HG03520 (cell line): ENCODE measurements around the gene ASTN2.
A peak's percentile ranks its signal among the peaks of the same experiment; 100 is the strongest.

Experiments
- ATAC-seq: cut with Tn5 transposase; IDR thresholded peaks from one replicate; pipeline ENCODE4 v1.9.1; 2021; ENCODE audit warnings: mild to moderate bottlenecking, moderate library complexity; ENCODE audit not compliant: unreplicated experiment

Gene ASTN2

DNA sequence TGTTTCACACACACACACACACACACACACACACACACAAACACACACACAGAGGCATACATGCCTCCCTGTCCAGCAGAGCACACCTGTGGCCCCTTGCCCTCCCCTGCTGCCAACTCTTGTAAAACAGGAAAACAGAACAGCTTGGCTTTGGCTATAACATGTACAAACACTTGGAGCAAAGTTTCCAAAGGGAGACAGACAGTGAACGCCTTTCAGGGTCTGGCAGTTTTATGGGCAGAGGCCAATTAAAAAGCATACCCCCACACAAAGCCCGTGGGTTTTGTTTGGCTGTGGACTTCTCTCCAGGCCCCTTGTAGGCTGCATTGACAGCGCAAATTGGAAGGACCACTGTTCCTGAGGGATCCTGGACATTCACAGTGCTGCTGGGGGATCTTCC lies 995.7 kb downstream of the ASTN2 start:
- ATAC-seq, result no peak

DNA sequence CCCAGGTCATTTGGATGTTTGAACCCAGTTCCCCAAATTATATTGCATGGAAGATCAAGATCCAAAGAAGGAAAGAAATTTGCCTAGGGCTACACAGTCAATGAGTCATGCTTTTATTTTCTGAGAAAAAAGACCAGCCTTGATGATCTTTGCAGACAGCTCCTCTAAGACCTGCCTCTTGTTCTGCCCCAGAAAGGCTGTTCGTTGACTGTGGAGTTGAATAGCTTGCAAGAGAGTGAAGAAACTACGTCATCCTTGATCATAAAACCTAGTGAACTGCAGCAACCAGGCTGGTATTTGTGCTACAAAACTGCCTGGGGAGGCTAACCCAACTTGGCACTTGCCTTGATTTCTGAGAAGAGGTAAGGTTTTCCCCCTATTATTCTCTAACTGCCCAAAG lies 997.4 kb downstream of the ASTN2 start:
- ATAC-seq, result no peak

DNA sequence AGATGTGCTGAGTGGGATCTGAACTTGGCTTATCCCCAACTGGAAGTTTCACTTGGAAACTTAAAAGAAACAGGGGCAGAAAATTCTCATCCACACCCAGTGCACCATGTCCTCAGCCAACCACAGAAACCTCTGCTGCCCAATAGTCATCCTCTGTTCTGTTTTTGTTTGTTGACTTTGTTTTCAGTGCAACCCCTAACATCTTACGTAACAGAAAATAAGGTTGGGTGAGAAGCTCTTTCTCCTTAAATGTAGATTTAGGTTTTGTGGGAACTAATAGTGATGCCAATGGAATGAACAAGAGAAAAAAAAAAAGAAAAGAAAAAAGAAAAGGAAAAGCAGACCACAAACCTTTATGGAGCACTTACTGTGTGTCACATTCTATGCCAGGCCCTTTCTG lies 998.4 kb downstream of the ASTN2 start:
- no peak for ATAC-seq

DNA sequence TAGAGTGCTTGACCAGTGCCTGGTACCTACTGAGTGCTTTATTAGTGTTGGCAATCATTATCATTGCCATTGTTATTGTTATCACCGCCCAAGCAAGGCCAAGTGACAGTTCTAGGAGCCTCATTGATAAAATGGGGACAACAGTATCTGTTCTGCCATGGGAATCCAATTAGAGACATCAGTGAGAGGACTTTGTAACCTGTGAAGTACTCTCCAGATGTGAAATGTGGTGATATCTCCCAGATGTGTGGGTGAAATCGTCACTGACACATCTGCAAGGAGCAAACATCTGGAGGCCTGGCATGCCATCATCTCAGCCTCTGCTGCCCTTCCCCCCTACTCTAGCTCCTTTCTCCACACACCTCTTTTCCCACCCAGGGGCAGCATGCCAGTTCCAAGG lies 1000.5 kb downstream of the ASTN2 start:
- ATAC-seq, result no peak

DNA sequence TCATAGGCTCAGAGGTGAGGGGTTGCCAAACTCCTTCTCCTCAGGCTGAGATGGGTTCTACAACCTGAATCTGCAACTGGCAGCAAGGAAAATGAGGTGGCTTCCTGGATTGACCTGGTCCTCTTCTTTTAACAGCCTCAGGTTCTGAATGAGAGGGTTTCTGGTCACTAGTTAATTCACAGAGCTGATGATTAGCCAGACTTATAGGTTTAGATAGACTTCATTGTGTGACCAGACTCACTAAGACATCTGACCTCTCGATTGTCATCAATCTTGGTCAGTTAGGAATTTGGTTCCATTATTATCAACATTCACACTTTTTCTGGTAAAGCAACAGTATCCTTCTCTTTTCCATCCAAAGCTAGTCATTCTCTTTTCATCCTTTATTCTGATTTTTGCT lies 1003.4 kb downstream of the ASTN2 start:
- no peak for ATAC-seq

DNA sequence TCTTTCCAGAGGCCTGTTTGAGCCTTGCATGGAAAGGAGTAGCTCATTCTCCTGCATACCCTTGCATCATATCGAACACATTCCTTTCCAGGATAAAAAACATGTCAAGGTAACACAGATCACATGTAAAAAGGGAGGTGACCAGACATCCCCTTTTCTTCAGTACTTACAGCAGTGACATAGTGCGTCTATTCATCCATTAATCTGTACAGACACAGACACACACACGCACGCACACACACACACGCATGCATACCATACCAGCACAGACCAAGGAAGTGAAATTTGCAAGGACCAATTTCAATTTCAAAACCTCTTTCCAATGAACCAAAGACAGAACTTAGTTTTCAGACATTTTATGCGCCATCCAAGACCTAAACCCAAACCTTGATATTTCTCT lies 1005.2 kb downstream of the ASTN2 start:
- ATAC-seq, result no peak

DNA sequence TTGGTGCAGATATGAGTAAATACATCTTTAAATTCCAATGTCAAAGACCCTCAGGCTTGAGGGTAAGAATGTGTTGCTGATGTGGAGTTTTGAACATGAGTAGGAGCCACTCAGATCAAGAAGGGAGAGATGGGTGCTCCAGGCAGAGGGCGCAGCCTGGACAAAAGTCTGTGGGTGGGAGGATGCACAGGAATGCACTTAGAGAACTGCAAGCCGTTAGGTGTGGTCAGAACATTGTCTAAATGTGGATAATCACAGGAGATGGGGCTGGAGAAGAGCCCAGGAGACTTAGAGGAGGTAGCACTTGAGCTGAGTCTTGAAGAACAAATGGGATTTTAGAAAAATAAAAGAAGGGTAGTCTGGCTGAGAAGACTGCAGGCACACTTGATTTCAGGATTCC lies 1005.7 kb downstream of the ASTN2 start:
- ATAC-seq, result no peak

DNA sequence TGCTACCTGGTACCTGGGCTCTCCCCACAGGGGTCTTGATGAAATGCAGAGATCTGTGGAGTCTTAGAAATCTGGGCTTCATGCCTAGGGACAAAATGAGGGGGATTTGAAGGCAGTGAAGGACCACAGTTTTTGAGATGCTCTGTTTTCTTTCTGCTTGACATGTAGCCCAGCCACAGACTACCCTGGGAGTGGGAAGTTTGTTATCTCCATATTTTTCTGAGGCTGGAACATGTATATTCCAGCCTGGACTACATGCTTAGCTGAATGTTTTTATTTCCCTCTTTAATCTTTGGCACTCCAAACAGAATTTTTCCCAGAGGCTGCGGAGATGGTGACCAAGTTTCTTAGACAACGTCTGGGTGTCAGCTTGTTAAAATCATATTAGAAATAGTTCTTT lies 1008.4 kb downstream of the ASTN2 start:
- ATAC-seq, result no peak

DNA sequence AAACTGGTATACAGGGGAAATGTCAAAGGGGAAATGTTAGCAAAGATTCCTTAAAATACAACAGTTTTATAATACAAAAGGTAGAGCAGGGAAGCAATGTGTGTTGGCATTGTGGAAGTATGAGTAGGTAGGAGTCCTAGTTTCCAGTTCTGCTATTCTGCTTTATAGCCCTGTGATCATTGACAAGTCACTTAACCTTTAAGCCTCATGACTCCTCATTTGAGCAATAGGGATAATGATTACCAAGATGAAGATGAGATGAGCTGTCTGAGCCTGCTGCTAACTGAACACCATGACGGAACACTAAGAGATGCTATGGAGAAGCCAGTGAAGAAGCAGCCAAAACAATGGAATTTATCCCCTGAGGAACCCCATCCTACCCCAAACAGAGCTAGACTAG lies 1009.5 kb downstream of the ASTN2 start:
- no peak for ATAC-seq

DNA sequence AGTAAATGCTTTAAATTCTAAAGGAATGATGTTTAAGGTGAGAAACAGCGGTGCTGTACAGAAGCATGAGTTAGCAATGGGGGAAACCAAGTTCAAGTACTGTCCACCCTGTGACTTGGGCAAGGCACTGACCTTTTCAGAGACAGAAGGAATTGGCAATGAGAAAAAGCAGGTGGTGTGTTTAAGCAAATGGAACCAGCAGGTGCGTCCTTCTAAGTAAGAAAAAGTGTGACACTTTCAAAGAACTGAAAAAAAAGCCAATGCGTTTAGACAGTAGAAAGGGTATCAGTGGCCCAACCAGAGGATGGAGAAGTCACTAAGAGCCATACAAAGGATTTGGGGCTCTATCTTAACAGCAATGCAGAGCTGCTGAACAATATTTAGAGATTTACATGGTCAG lies 1010.6 kb downstream of the ASTN2 start:
- no peak for ATAC-seq

DNA sequence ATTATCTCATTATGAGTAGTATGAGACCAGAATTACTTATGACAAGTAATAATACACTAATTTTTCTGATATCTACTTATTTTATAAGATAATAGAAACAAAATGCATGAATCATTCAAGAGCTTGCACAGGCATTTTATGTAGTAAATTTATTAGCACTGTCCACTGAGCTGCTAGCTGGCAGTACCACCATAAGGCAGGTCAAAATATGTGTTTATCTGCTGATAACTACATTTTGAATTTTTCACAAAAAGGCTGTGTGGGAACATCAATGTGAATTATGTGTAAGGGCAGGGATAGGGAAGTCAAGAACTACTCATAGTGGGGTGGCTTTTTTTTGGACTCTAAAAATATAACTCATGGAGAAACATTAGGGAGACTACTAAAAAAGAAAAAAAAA lies 1011.7 kb downstream of the ASTN2 start:
- no peak for ATAC-seq

DNA sequence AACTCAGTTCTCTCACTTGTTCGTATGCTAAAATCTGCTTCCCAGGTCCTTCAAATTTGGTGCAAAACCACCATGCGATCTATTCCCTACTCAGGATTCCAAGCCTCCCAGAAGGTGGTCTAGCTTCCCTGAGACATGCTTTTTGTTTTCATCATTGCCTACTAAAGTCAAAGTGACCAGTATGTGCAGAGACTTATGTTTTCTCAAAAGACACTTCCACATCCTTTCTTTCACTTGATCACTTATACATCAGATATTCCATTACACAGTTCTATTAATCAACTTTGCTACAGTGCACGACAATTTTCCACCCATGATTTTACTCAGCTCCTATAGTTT lies 1019.2 kb downstream of the ASTN2 start:
- ATAC-seq, result no peak

DNA sequence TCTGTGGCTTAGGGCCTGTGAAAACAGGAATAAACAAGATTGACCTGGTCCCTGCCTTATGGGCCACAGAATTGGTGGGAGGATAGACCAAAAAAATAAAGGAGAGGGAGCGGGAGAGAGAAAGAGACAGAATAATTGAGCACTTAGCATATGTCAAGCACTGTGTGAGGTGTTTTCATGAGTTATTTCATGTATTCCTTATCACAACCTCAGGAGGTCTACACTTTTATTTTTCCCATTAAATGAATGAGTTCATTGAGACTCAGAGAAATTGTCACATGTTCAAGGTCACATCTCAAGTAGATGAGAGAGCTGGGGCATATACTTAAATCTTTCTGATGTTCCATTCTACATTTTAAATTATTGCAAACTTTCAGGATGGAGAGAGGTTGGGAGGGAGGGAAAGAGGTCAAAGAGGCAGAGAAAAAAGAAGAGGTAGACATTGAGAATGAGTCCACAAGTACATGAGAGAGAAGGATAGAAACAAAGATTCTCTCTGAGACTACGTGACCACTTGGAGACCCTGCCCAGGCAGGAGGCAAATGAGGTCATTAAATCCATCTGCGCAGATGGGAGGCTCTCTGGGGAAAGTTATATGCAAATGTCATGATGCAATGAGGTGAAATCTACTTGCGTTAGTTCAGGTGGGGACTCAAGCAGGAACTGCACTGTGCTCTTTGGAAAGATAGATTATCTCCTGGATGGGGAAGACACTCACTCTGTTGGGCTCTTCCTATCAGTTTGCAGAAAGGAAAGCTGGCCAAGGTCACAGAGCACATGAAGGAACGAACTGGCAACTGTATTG lies 1019.8 kb downstream of the ASTN2 start:
- ATAC-seq, result no peak

DNA sequence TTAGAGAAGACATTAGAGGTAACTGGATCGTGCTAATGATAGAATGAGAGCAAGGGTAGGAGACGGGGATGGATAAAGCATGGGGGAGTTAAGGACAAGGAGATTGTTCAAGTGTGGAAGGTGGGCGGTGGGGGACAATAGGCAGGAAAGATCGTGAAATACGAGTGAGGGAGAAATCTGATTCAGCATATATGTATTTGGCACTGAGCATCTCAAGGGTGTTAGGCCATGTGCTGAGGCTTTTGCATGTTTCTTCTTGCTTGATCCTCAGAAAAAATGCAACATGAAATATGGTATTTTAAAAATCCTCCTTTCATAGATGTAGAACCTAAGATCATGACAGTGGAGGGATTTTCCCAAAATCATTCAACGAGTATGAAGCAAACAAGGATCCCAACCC lies 1020.8 kb downstream of the ASTN2 start:
- ATAC-seq, result no peak

DNA sequence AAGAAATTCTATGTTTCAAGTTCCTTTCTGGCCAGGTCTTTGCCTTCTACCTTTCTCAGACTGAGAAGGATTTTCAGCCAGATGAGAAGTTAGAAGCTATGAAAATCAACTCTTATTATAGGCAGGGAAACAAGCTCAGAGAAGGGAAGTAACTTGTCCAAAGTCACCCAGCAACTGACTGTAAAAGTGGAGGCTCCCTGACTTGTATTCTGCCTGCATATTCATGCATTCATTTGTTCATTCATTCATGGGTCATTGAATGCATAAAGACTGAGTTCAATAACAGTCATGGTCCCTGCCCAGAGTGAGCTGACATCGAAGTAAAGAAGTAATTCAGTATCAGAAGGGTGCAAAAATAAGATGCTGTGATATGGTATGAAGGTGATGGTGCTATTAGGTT lies 1021.7 kb downstream of the ASTN2 start:
- ATAC-seq, result no peak

DNA sequence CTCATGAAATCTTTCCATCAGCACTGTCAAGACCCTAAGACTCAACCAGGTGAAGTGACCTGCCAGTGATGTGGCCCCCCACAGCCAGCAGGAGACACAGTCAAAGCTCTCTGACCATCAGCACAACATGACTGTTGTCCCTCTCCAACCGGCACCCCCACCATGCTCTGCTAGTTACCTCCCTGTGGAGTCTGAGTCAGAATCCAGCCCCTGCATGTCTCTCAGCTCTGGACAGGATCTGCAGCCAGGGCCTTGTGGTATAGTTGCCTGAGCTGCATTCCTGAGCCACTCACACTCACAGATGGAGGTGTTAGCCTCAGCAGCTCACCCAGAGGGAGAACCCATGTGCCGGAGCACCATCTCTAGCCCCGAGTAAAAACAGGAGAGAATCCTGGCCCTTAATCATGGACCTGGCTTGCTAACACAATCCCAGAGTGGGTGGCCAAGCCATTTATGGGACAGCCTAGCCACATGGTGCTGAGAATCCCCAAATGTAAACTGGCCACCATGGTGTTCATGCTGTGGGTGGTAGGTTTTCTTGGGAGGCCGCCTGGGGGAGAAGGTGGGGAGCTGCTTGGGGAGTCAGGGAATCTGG lies 1023.5 kb downstream of the ASTN2 start:
- ATAC-seq, result no peak

DNA sequence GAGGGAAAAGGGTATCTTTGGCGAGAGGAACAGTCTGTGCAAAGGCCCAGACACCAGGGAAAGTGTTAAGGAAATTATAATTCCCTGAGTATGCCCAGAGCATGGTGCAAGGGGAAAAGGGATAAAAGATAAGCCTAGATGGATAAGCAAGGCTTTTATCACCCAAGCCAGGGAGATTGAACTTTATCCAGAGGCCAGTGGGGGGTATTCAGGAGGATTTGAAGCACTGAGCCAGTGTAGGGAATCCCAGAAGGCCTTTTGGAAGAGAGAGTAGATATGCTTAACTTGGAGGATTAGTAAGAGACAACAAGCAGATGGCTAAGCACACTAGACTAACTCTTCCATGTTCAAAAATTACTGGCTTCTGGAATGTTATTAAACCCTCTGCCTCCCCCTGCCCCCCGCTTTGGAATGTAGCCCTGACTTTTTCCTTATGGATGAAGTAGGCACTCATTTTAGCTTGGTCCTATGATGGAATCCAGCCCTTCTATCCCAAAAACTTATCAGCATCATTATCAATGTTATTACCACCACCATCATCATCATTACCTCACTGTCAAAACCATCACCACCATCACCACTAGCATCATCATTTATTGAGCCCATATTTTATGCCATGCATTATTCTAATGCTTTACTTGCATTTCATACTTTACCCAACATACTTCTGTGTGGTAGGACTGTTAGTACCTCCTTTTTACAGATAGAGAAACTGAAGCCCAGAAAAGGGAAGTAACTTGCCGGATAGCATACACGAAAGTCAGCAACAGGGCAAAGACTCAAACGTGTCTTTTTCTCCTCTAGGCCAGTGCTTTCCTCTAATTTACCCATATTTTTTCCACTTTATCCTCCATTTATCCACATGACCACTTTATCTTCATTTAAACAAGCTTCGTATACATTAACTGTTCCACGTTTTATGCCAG lies 1024.3 kb downstream of the ASTN2 start:
- peak; percentile 74 for ATAC-seq

DNA sequence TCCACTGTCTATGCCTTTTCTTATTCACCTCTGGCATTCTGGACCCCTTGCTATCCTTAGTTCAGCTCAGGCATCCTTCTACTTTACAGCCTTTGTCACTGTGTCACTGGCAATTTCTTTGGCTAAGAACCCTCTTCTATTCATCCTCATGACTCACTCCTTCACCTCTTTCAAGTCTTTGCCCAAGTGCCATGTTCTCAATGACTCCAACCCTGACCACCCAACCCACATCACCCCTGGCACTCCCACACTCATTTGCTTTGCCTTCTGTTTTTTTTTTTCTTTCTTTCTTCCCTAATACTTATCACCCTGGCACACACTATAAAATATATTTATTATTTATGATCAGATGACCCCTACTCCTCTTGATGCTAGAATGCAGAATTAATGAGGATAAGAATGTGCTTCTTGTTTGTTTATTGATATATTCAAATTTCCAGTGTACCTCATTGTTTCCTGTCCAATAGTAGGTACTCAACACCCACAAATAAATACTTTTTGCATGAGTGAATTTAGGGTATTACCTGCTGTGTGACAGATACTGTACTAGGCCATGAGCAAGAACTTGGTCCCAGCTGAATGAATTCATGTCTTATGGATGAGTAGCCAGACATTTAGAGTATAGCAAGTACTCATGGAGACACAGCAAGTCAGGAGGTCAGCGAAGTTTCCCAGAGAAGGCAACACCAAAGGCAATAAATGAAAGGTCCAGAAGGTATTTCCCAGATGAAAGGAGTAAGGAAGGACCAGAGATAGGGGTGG lies 1025.1 kb downstream of the ASTN2 start:
- no peak for ATAC-seq

DNA sequence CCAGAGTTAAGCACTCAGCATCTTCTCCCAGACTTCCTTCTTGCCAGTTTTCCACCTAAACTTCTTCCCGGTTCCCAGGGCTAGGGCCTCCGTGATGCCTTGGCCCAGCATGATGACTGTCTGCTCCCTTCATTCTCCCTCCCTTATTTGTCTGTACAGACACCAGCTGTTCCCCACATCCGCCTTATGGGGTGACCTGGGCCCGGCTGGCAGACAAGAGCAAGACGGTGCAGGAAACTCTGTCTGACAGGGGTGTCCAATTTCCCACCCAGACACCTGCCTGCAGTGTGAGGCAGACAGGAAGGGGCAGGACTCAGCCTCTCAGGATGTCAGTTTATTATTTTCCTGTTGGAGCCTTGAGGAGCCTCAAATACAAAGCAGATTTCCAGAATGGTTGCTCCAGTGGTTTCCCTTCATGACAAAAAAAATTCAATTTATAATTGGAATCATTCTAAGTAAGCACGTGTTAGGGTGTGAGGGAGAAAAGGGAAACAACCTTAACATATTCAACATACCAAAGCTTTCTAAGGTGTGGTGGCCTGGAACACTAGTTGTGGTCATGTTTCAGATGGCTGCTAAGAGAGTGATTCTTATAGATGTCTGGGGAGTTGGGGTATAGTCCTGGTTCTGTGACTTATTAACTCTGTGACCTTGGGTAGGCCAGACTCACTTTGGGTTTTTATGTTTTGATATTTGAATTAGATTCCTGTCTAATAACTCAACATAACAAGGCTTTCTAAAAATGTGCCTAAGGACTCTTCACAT lies 1026.7 kb downstream of the ASTN2 start:
- ATAC-seq, result peak; percentile 30

DNA sequence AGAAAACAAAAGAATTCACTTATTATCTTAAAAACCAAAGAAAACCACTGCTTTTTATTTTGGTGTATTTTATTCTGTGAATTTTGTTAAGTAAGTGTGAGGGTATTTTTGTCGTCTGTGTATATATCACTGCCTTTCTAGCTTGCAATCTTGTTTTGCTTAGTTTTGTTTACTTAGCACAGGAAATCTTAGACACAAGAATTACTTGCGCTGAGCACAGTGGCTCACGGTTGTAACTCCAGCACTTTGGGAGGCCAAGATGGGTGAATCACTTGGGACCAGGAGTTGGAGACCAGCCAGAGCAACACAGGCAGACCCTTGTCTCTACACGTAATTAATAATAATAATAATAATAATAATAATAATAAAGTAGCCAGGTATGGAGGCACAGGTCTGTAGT lies 1030.9 kb downstream of the ASTN2 start:
- no peak for ATAC-seq
